HG02870 (cell line): ENCODE data around the gene CFAP299.
A peak's percentile ranks its signal among the peaks of the same experiment; 100 is the strongest.
"Not testable (repeated sequence)": the region's sequence is repeated elsewhere in the genome, so short reads cannot be mapped to it uniquely, and the experiment has no call there.

Source experiments
- ATAC-seq: cut with Tn5 transposase; IDR thresholded peaks from one replicate; pipeline ENCODE4 v1.9.1; 2021; ENCODE audit warnings: mild to moderate bottlenecking, moderate library complexity; ENCODE audit not compliant: unreplicated experiment

The CFAP299 gene

DNA sequence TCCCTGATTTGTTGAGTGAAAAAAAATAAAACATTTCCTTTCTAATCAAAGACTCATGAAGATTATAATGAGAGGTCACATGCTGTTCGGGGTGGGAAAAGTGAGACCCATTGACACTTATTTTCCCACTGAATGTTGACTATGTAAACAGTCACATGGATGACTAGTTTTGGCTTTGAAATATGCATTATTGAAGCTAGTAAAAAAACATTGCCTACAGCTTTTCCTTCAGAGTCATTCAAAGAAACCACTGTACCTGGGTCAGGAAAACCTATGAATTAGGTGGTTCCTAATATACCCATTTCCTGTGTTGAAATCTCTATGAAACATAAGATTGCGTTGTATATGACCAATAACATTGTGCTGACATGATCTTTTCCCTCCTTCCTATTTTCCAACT is 251.2 kb downstream of the CFAP299 start:
- ATAC-seq, result no peak

DNA sequence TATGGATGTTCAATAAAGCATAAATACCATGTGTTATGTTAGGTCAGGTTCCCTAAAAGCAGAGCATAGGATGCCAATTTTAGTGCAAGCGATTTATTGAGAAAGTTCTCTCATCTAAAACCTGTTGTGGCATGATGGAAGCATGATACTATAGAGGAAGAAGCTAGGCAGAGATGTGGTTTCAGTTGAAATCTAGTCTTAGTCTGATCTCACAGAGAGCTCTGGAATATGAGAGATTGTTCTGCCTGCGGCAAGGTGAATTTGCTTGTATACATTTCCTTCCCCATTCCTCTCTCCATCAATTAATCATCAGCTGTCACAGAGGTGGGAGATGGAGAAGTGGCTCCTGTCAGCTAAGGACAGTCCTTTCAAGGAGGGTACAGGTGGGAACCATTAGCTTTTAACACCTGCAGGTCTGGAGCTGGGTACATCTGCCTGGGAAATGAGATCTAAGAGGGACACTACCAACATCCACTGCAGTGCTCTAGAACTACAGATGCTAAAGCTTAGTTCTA is 252.4 kb downstream of the CFAP299 start:
- no peak for ATAC-seq

DNA sequence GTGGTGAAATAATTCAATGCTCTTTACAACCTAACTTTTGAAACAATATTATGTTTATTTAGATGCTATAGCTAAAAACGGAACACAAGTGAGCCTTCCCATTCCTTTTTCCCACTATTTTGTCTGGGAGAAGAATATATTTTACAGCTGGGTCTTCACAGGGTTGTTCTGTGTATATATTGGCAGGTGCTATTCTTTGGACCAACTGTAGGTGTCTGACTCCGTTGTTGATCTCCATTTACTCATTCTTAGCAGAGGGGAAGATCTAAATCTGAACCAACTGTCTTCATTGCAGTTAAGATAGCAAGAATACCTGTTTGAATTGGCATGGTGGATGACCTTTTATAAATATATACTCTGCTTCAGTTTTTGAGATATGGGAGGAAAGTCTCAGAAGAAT is 257.4 kb downstream of the CFAP299 start:
- ATAC-seq, result peak; percentile 78

DNA sequence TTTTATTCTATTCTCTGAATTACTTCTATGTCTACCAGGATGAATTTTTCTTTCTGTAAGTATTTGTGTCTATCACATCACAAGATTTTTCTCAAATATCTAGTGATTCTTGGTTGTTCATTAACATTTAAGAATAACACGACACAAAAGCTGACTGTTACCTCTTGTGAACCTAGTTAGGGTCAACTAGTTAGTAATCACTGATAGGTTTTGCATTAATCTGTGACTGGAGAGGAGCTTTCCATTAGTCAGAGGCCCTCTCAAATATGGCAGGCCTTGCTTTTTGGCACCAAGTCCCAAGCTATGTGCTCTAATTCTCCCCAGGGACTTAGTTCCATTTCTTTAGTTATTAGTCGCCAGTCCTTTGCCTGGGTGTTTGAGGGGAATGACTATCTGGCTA is 259.2 kb downstream of the CFAP299 start:
- no peak for ATAC-seq

- no peak for ATAC-seq
Observed at GRCh38 chr4:80608281-80608980, 272.9 kb downstream of the CFAP299 start.

GRCh38 chr4:80610199-80610598 is 274.7 kb downstream of the CFAP299 start:
- ATAC-seq, result no peak

GRCh38 chr4:80610845-80611677 is 275.5 kb downstream of the CFAP299 start:
- ATAC-seq, result peak; percentile 75

DNA sequence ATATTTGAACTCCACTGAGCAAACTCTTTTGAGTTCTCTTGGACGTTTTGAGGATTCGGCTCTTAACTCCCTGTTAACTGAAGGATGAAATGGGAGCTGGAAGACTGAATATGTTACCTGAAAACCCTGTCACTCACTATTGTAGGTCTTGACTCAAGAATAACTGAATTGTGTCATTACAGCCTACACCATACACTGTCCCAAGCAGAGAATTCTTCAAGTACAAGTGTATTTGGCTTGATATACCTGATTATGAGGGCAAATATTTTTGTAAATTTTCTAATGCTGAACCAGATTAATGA is 276.1 kb downstream of the CFAP299 start:
- ATAC-seq, result no peak

- ATAC-seq, result no peak
Observed at GRCh38 chr4:80613470-80613869, 277.9 kb downstream of the CFAP299 start.

- no peak for ATAC-seq
Observed at GRCh38 chr4:80614319-80614718, 278.8 kb downstream of the CFAP299 start.

DNA sequence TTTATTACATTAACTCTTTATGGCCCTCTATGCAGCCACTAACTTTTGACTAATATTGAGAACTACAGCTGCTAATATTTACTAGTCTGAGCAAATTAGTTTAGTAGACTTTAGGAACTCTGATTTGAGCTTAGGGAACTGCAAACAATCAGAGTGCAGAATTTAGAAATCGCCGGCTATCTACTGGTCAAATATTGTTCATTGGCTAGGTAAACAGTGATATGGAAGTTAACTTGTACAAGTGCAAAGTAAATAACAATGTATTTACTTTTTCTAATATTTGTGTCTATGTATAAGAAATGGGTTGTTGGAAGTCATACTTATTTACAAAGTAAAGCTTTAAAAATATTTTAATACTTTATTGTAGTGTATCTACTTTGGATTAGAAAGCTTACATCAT is 279.6 kb downstream of the CFAP299 start:
- ATAC-seq, result no peak

DNA sequence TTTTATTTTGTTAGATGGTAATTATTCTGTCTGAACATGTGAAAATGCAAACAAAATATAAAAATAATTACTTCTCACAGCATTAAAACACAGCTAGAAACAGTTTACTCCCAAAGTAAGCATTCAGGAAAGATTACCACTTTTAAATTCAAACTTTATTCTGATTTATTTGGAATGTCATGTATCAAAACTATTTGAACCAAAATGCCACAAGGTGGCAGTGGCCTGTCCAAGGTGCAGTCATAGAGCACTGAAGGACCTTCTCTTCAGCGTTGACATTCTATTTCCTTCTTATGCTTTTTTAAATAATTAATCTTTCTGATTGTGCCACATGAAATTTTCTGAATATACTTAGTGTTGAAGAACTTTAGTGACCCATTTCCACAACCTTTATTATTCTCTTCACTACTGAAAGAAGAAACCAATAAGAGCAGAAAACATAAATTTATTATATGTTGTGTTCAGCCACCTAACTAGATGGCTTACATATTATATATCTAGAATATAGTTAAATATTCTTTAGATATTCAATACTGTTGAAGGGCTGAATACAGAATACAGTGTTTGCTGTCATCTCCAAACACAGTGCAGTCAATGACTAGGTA is 283.6 kb downstream of the CFAP299 start:
- no peak for ATAC-seq

GRCh38 chr4:80631861-80632260 is 296.3 kb downstream of the CFAP299 start:
- ATAC-seq, result no peak

DNA sequence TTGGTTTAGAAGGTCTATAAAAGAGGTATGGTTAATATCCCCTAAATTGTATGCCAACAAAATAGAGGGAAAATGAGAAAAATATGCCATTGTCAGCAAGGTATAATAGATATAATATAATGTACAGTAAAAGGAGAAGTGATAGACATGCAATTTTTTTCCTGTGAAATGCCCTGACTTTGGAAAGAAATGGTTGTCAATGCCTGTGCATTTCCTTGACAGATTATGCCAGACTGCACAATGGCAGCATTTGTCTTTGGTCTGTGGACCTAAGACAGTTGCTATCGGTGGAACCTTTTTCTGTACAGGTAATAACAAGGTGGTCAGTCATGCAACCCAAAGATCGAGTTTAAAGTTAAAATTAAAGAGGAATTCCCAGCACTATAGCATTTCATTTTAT is 301.7 kb downstream of the CFAP299 start:
- ATAC-seq, result no peak

GRCh38 chr4:80646061-80646460 is 310.5 kb downstream of the CFAP299 start:
- ATAC-seq, result no peak

- no peak for ATAC-seq
Observed at GRCh38 chr4:80655662-80656061, 320.1 kb downstream of the CFAP299 start.

DNA sequence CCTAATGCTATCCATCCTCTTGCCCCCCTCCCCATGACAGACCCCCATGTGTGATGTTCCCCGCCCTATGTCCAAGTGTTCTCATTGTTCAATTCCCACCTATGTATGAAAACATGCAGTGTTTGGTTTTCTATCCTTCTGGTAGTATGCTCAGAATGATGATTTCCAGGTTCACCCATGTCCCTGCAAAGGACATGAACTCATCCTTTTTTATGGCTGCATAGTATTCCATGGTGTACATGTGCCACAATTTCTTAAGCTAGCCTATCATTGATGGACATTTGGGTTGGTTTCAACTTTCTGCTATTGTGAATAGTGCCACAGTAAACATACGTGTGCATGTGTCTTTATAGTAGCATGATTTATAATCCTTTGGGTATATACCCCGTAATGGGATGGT is 334.6 kb downstream of the CFAP299 start:
- ATAC-seq, result not testable (repeated sequence)

DNA sequence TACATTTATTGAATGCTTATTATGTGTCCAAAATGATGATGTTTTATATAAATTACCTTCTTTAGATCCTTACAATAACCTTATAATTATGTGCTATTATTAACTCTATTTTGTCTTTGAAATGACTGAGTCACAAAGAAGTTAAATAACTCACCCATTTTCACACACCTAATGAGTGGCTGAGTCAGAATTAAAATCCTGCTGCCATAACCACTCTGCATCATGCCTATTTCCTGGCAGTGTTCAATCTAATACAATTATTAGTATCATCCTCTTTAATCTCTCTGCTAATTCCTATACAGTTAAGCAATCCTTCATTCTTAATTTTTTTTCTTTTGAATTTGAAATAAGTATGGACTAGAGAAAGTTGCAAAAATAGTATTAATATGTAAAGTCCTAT is 342.9 kb downstream of the CFAP299 start:
- no peak for ATAC-seq

- ATAC-seq, result no peak
Observed at GRCh38 chr4:80680934-80681333, 345.4 kb downstream of the CFAP299 start.

DNA sequence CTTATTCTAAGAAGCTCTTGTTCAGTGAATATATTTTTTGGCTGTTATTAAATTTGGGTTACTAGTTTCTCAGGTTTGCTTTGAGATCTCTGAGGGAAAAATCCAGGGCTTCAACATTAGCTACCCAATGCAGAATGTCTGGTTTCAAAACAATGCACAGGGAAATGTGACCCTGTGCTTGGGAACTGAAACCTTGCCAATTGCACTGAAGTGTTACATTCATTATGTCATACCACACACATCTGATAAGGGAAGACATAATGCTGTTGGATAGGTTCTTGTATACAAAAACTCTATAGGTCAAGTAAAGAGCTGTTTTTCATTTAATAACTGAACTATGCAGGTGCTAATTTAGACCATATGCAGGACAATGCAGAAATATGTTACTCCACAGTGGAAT is 349.7 kb downstream of the CFAP299 start:
- no peak for ATAC-seq

- ATAC-seq, result not testable (repeated sequence)
Observed at GRCh38 chr4:80687736-80688135, 352.2 kb downstream of the CFAP299 start.

DNA sequence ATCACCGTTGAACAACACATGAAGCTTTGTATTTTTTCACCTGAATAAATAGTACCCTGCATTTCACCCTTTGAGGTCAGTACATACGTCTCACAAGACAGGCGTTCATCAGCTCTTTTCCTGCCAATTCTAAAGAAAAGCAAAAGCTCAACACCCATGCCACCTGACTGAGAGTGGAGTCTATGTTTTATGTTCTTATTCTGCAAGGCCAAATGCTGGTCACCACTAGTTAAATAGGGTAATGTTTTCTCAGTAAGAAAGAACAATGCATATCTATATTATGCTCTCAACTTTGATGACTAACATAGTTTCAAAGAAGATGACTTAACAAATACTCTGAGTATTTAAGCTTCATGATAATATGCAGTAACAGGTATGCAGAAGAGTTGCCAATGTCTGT is 358.6 kb downstream of the CFAP299 start:
- ATAC-seq, result no peak
